Panc1 (cell line): Measurements from ENCODE around the gene MPP3. TPM values are rescaled to one million over a fixed set of nuclear protein-coding genes. Genes with fewer than 3 reads are reported as not detected.

Experiments
- ATAC-seq: fragments of 200-7000 bp; cut with Tn5 transposase; 2 replicates; pipeline ENCODE4 v1.9.1; 2020; ENCODE audit warnings: mild to moderate bottlenecking, moderate library complexity
- BruUV-seq: library from RNA; stranded (reverse); fragments of 400-500 nt; replicated peaks from 2 replicates; lab custom pipeline; 2021; lab: Mats Ljungman, UMichigan
- CTCF ChIA-PET: fragments of 300-600 bp; sonication (Branson Sonifier 250); formaldehyde crosslinking; loops from one replicate; lab custom pipeline; 2022; ENCODE audit warnings: antibody characterized with exemption; lab: Charles Lee
- POLR2A ChIA-PET: fragments of 300-600 bp; sonication (Branson Sonifier 250); formaldehyde crosslinking; loops from one replicate; lab custom pipeline; 2022; ENCODE audit warnings: antibody characterized with exemption; lab: Charles Lee
- DNase-seq: peaks from one replicate; pipeline ENCODE4 v3.0.0-alpha.2; 2010; ENCODE audit warnings: low read depth, low spot score
- H3K27ac ChIP-seq: 2 replicates; pipeline ENCODE4 v1.5.1; 2011; ENCODE audit warnings: mild to moderate bottlenecking, low read length, inconsistent platforms
- H3K27me3 ChIP-seq: fragments of 200-500 bp; sonication (Bioruptor generic); 2 replicates; pipeline ENCODE4 v1.6.0; 2014; ENCODE audit warnings: low read length, inconsistent platforms; ENCODE audit not compliant: control insufficient read depth, insufficient read depth
- H3K36me3 ChIP-seq: fragments of 200-500 bp; sonication (Bioruptor generic); 2 replicates; pipeline ENCODE4 v1.5.1; 2014; ENCODE audit warnings: inconsistent platforms, mild to moderate bottlenecking, low read length, moderate library complexity; ENCODE audit not compliant: control insufficient read depth, insufficient read depth
- H3K4me1 ChIP-seq: 2 replicates; pipeline ENCODE4 v1.5.1; 2011; ENCODE audit warnings: inconsistent platforms, mild to moderate bottlenecking, low read length, moderate library complexity; ENCODE audit not compliant: control insufficient read depth, insufficient read depth
- H3K4me3 ChIP-seq, 2 experiments: 2 replicates each; pipeline ENCODE4 v1.5.1; 2011 to 2012; ENCODE audit warnings: low read depth in 2 of 2, low read length in 2 of 2, mild to moderate bottlenecking in 2 of 2, inconsistent platforms in 1 of 2, moderate library complexity in 1 of 2
- H3K9me3 ChIP-seq: fragments of 200-500 bp; sonication (Bioruptor generic); 2 replicates; pipeline ENCODE4 v1.5.1; 2014; ENCODE audit warnings: low read depth, mild to moderate bottlenecking, inconsistent platforms, low read length, moderate library complexity; ENCODE audit not compliant: control insufficient read depth, insufficient read depth
- POLR2AphosphoS5 ChIP-seq: IDR thresholded peaks from 2 replicates; pipeline ENCODE4 v1.6.1; 2012; ENCODE audit warnings: mild to moderate bottlenecking, low read depth, low read length, moderate library complexity
- SIN3A ChIP-seq: IDR thresholded peaks from 2 replicates; pipeline ENCODE4 v1.6.1; 2012; ENCODE audit warnings: low read depth, mild to moderate bottlenecking, low read length, moderate library complexity, borderline replicate concordance; ENCODE audit not compliant: insufficient read depth
- TCF7L2 ChIP-seq: IDR thresholded peaks from 2 replicates; pipeline ENCODE4 v1.6.1; 2011; ENCODE audit warnings: mild to moderate bottlenecking, low read depth, low read length, inconsistent platforms
- in situ Hi-C: cut with HindIII; loops from 2 replicates; pipeline ENCODE4 v1.10.0; 2016; ENCODE audit warnings: low sequenced_read_pairs, low pct_unique_long_range_greater_than_20kb
- intact Hi-C: fragments of 100-400 bp; cut with micrococcal nuclease; formaldehyde crosslinking; loops from one replicate; pipeline ENCODE4 v1.10.0; 2022; ENCODE audit not compliant: unreplicated experiment
- total RNA-seq: library from RNA; stranded (reverse); gene quantifications from one replicate; pipeline ENCODE4 v1.2.1, GENCODE V29; 2021; ENCODE audit not compliant: unreplicated experiment
- TF ChIP-seq, protein P1 (sequence below), 2 experiments: IDR thresholded peaks; 2 replicates each; pipeline ENCODE4 v1.6.1; 2011 to 2012; ENCODE audit warnings: low read depth in 2 of 2, control low read depth in 1 of 2, low read length in 1 of 2, mild to moderate bottlenecking in 1 of 2, moderate library complexity in 1 of 2; ENCODE audit not compliant: insufficient read depth in 1 of 2
- TF ChIP-seq, protein P2 (sequence below): fragments of 450-650 bp; IDR thresholded peaks from 2 replicates; pipeline ENCODE4 v1.5.1; 2017; ENCODE audit warnings: mild to moderate bottlenecking

The MPP3 gene
- total RNA-seq, 1 experiment from 2014 or later = 7.1 TPM

DNA sequence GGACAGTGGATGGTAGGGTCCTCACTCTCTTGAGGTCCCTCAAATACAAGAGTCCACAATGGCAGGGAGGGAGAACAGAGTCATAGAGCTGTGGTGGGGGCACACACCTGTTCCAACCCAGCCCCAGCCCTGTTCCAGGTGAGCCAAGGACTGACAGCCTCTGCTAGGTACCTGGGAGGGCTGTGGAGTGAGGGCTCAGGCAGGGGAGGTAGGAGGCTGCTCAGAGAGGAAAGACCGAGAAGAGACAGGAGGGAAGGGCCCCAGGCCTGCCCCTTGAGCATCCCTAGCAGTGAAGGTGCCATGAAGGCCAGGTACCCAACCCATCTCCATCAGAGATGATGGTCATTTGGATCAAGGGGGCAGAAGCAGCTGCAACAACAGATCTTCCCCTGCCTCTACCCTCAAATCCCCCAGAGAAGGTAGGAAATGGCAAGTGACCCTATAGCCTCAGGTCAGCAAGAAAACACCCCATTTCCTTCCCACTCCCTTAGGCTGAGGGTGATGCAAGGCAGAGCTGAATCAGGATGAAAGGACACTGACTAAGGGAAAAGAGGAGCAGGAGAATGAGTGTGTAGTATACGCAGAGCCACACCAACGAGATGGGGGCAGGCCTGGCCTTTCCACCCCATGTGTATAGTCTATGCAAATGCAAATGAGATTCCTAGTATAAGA lies 42.7 kb upstream of the MPP3 start:
- TF ChIP-seq POLR2AphosphoS5 = no peak
- no peak for TF ChIP-seq TCF7L2
- TF ChIP-seq, protein P1, sequence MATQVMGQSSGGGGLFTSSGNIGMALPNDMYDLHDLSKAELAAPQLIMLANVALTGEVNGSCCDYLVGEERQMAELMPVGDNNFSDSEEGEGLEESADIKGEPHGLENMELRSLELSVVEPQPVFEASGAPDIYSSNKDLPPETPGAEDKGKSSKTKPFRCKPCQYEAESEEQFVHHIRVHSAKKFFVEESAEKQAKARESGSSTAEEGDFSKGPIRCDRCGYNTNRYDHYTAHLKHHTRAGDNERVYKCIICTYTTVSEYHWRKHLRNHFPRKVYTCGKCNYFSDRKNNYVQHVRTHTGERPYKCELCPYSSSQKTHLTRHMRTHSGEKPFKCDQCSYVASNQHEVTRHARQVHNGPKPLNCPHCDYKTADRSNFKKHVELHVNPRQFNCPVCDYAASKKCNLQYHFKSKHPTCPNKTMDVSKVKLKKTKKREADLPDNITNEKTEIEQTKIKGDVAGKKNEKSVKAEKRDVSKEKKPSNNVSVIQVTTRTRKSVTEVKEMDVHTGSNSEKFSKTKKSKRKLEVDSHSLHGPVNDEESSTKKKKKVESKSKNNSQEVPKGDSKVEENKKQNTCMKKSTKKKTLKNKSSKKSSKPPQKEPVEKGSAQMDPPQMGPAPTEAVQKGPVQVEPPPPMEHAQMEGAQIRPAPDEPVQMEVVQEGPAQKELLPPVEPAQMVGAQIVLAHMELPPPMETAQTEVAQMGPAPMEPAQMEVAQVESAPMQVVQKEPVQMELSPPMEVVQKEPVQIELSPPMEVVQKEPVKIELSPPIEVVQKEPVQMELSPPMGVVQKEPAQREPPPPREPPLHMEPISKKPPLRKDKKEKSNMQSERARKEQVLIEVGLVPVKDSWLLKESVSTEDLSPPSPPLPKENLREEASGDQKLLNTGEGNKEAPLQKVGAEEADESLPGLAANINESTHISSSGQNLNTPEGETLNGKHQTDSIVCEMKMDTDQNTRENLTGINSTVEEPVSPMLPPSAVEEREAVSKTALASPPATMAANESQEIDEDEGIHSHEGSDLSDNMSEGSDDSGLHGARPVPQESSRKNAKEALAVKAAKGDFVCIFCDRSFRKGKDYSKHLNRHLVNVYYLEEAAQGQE (IDR thresholded peaks at IDR 0.05; ENCODE audit: insufficient read depth in 1 of 2, low read depth in 2 of 2, low read length in 1 of 2) = no peak
- BruUV-seq = no TSS peak
- no peaks in the 10 kb centered on the region for H3K27me3 ChIP-seq
- no peaks in the 10 kb centered on the region for H3K9me3 ChIP-seq
- in situ Hi-C loops = no loop called here
- H3K36me3 ChIP-seq = no peaks in the 10 kb centered on the region
- CTCF ChIA-PET = no interaction called here
- no peak for DNase-seq
- intact Hi-C loops = no loop called here
- H3K27ac ChIP-seq = no peak overlapping the region
- no peak overlapping the region for H3K4me3 ChIP-seq
- ATAC-seq = no peak
- POLR2A ChIA-PET = no interaction called here
- 0 out of 2 replicates have a peak, but pooled peaks cover 4% of the 10 kb centered on the region for H3K4me1 ChIP-seq

DNA sequence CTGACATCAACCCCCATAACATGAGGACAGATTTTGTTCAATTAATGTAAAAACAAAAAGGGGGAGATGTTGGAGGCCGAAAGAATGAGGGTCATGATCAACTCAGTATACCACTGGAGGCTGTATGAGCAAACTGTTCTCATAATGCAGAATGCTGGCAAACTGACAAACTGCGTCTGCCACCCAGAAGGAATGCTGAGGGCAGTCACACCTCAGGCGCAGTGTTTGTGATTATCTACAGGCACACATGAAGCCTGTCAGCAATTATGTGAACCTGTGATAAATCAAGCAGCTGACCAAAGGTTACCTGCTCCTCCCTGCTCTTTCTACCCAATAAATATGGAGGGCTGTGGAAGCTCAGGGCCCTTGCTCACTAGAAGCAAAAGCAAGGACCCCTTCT lies 41.3 kb upstream of the MPP3 start:
- Histone ChIP-seq H3K27me3 (no peaks in the 10 kb centered on the region), H3K4me1 (0 out of 2 replicates have a peak, but pooled peaks cover 4% of the 10 kb centered on the region), H3K36me3 (no peaks in the 10 kb centered on the region), H3K4me3 (no peak overlapping the region), H3K9me3 (no peaks in the 10 kb centered on the region), H3K27ac (no peak overlapping the region)
- BruUV-seq = no TSS peak
- DNase-seq (no peak), ATAC-seq (no peak)
- CTCF ChIA-PET = no interaction called here
- no peak for TF ChIP-seq SIN3A
- TF ChIP-seq POLR2AphosphoS5 = no peak
- TF ChIP-seq, protein P2, sequence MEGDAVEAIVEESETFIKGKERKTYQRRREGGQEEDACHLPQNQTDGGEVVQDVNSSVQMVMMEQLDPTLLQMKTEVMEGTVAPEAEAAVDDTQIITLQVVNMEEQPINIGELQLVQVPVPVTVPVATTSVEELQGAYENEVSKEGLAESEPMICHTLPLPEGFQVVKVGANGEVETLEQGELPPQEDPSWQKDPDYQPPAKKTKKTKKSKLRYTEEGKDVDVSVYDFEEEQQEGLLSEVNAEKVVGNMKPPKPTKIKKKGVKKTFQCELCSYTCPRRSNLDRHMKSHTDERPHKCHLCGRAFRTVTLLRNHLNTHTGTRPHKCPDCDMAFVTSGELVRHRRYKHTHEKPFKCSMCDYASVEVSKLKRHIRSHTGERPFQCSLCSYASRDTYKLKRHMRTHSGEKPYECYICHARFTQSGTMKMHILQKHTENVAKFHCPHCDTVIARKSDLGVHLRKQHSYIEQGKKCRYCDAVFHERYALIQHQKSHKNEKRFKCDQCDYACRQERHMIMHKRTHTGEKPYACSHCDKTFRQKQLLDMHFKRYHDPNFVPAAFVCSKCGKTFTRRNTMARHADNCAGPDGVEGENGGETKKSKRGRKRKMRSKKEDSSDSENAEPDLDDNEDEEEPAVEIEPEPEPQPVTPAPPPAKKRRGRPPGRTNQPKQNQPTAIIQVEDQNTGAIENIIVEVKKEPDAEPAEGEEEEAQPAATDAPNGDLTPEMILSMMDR = no peak
- TF ChIP-seq TCF7L2 = no peak
- TF ChIP-seq, protein P1 (IDR thresholded peaks at IDR 0.05; ENCODE audit: insufficient read depth in 1 of 2, low read depth in 2 of 2, low read length in 1 of 2) = no peak
- intact Hi-C loops (no loop called here), in situ Hi-C loops (no loop called here)
- POLR2A ChIA-PET = no interaction called here
